LNCAP (cell line): ENCODE measurements around the gene WWOX.

Experiments used
- CTCF ChIP-seq: fragments of 450-650 bp; IDR thresholded peaks from 2 replicates; pipeline ENCODE4 v1.5.1; 2017; ENCODE audit warnings: mild to moderate bottlenecking

The WWOX gene

DNA sequence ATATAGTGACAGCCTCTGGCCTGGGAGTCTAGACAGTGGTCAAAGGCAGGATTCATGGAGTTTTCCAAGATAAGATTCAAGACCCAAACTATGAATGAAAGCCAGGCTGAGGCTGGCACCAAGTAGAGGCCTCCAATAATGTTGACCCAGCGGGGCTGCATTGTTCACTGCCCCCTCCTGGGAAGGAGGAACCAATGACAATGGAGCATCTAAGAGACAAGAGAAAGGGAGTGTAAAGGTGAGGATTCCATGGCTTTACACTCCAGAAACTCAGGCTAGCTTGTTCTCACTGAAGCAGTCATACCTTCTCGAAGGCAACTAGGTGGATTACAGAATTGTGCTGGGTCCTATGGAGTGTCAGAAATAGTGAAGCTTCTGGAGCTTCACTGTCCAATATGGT is 380.3 kb downstream of the WWOX start:
- no peak for TF ChIP-seq CTCF

DNA sequence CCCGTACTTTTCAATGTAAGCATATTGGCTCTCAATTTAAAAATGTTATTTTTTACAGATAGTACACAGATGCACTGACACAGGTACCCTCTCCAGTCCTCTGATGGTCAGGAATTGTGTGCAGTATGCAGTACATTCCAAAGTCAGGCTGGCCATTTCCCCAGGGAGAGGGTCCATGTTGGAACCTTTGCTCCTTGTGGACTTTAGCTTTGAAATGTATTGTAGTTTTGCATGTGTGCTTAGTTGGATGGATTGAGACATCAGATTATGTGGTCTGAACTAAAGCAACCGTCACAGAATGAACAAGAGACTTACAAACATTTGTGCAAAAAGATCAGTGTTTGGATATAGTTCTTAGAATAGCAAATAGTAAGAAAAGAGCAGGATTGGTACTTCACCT is 381.1 kb downstream of the WWOX start:
- no peak for TF ChIP-seq CTCF

GRCh38 chr16:78483124-78483992 is 383.9 kb downstream of the WWOX start:
- TF ChIP-seq CTCF: no peak

DNA sequence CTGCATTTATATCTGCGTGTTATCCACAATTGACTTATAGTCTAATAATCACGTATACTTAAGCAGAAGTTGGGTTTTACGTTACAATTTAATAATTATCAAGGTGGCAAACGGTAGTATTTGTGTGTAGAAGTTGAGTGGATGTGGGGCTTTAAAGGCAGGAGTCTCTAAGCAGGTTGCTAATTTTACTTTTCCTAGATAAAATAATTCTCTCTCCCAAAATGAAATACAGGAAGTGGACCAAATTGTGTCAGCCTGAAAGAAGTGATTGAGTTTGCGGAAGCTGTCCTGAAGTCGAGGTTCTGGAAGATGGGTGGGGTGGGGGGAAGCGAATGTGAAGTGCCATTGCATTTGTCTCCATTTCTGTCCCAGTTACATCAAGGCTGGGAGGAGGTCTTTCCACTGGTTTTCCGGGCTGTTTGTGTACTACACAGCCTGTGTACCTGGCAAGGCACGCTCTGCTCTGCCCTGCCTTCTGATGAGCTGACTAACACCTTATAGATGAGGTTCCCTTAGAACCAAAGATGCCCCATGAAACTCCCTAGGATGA is 385.1 kb downstream of the WWOX start:
- TF ChIP-seq CTCF: no peak

DNA sequence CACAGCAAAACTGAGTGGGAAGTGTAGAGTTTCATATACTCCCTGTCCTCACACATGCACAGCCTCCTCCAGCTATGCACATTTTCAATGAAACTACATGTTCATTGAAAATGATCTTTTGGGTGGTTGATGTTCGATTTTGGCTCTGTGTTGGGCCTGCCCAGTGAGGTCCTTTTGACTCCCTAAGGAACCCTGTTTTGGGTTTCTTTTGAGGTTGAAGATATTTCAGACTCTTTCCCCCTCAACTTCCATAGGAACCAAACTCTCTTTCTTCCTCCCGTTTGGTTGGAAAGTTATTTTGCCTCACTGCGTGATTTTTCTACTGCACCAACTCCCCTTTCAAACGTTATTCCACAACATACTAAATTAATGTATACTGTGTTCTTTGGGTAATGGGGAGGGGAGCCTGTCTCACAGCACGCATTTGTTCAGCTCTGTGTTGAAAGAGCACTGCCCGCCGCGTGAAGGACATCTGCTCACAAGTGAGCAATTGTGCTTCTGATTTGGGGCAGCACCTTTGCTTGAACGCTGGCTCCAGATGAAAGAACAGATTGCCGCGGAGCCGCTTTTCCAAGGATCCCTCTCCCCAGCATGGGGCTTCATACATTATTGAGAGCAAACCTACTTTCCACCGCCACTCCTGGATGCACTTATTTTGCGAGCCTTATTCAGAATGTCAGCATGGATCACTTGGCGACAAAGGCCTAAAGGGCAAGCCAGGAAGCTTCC is 385.9 kb downstream of the WWOX start:
- no peak for TF ChIP-seq CTCF

GRCh38 chr16:78485917-78486257 is 386.4 kb downstream of the WWOX start:
- no peak for TF ChIP-seq CTCF

DNA sequence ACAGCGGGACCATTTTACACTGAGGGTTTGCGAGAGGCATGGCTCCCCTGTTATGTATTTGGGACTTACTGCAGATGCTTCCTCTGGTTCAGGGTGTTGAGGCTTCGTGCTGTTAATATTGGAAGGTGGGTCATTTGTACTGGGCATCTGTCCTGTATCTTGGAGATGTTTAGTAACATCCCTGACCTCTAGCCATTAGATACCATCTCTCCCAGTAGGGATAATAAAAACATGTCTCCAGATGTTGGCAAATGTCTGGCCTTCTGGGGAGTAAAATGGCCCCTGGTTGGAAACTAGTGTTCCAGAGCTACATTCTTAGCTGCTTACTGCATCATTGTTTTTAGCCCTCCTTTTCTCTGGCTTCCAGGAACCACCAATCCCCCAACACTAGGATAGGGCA is 388.0 kb downstream of the WWOX start:
- no peak for TF ChIP-seq CTCF
